Neural cell (in vitro differentiated cells): Measurements from ENCODE around the gene SLC25A15. TPM values are rescaled to one million over a fixed set of nuclear protein-coding genes. Genes with fewer than 3 reads are reported as not detected.

Source experiments
- H2AFZ ChIP-seq: fragments of 200-600, 300-800 bp; sonication (generic), shearing (Covaris generic); 2 replicates; pipeline ENCODE4 v1.6.0; 2014; ENCODE audit warnings: low read depth, mild to moderate bottlenecking, antibody characterized with exemption, low read length, moderate library complexity
- H3F3A ChIP-seq: fragments of 200-600 bp; shearing (Covaris generic); 2 replicates; pipeline ENCODE4 v1.6.1; 2016; ENCODE audit warnings: mild to moderate bottlenecking, moderate library complexity, mixed read lengths, antibody characterized with exemption, low read length; ENCODE audit not compliant: insufficient read depth, poor library complexity, severe bottlenecking
- H3K27ac ChIP-seq: fragments of 200-600, 300-800 bp; sonication (generic), shearing (Covaris generic); 2 replicates; pipeline ENCODE4 v1.5.1; 2014; ENCODE audit warnings: mild to moderate bottlenecking, low read length, moderate library complexity
- H3K27me3 ChIP-seq: fragments of 300-800, 200-600 bp; sonication (generic), shearing (Covaris generic); 2 replicates; pipeline ENCODE4 v1.6.0; 2014; ENCODE audit warnings: mild to moderate bottlenecking, low read depth, low read length, moderate library complexity; ENCODE audit not compliant: insufficient read depth
- H3K36me3 ChIP-seq: fragments of 300-800, 200-600 bp; sonication (generic), shearing (Covaris generic); 2 replicates; pipeline ENCODE4 v1.5.1; 2014; ENCODE audit warnings: mild to moderate bottlenecking, antibody characterized with exemption, low read length, moderate library complexity; ENCODE audit not compliant: insufficient read depth
- H3K4me2 ChIP-seq: fragments of 300-800, 200-600 bp; sonication (generic), shearing (Covaris generic); 2 replicates; pipeline ENCODE4 v1.6.0; 2014; ENCODE audit warnings: mild to moderate bottlenecking, low read length
- H3K4me3 ChIP-seq: fragments of 300-800, 200-600 bp; sonication (generic), shearing (Covaris generic); 2 replicates; pipeline ENCODE4 v1.5.1; 2014; ENCODE audit warnings: mild to moderate bottlenecking, low read length, moderate library complexity
- H3K79me2 ChIP-seq: fragments of 200-600 bp; shearing (Covaris generic); replicated peaks from 2 replicates; pipeline ENCODE4 v1.6.0; 2014; ENCODE audit warnings: mild to moderate bottlenecking, low read length, moderate library complexity; ENCODE audit not compliant: insufficient read depth
- H3K9ac ChIP-seq: fragments of 300-800, 200-600 bp; sonication (generic), shearing (Covaris generic); 2 replicates; pipeline ENCODE4 v1.6.1; 2016; ENCODE audit warnings: mild to moderate bottlenecking, low read length, mixed read lengths
- H3K9me2 ChIP-seq: fragments of 200-600 bp; shearing (Covaris generic); 2 replicates; pipeline ENCODE4 v1.6.1; 2016; ENCODE audit warnings: mild to moderate bottlenecking, low read length, mixed read lengths; ENCODE audit not compliant: insufficient read depth
- H3K9me3 ChIP-seq: fragments of 200-600, 300-800 bp; sonication (generic), shearing (Covaris generic); 2 replicates; pipeline ENCODE4 v1.6.1; 2016; ENCODE audit warnings: mild to moderate bottlenecking, mixed run types, low read length, moderate library complexity, mixed read lengths
- H4K20me1 ChIP-seq: fragments of 200-600 bp; shearing (Covaris generic); 2 replicates; pipeline ENCODE4 v1.6.1; 2016; ENCODE audit warnings: mild to moderate bottlenecking, mixed run types; ENCODE audit not compliant: insufficient read depth
- EP300 ChIP-seq: fragments of 450-650 bp; conservative IDR thresholded peaks from 2 replicates; pipeline ENCODE4 v1.6.1; 2014; ENCODE audit warnings: antibody characterized with exemption, mild to moderate bottlenecking, moderate library complexity; ENCODE audit not compliant: poor library complexity, severe bottlenecking
- EZH2 ChIP-seq: fragments of 200-600, 300-800 bp; shearing (Covaris generic), sonication (generic); IDR thresholded peaks from 2 replicates; pipeline ENCODE4 v1.6.1; 2014; ENCODE audit warnings: antibody characterized with exemption, low read length, borderline replicate concordance, mild to moderate bottlenecking; ENCODE audit not compliant: insufficient read depth, poor library complexity, severe bottlenecking
- MXI1 ChIP-seq: fragments of 450-650 bp; conservative IDR thresholded peaks from 2 replicates; pipeline ENCODE4 v1.6.1; 2014; ENCODE audit warnings: antibody characterized with exemption, mild to moderate bottlenecking; ENCODE audit not compliant: poor library complexity, severe bottlenecking
- POLR2AphosphoS5 ChIP-seq: IDR thresholded peaks from 2 replicates; pipeline ENCODE4 v1.6.1; 2012
- RAD21 ChIP-seq: fragments of 450-650 bp; conservative IDR thresholded peaks from 2 replicates; pipeline ENCODE4 v1.6.1; 2014; ENCODE audit warnings: antibody characterized with exemption, mild to moderate bottlenecking, moderate library complexity
- REST ChIP-seq: IDR thresholded peaks from 2 replicates; pipeline ENCODE4 v1.6.1; 2012; ENCODE audit warnings: borderline replicate concordance
- SMC3 ChIP-seq: fragments of 450-650 bp; conservative IDR thresholded peaks from 2 replicates; pipeline ENCODE4 v1.6.1; 2014; ENCODE audit warnings: antibody characterized with exemption, mild to moderate bottlenecking, moderate library complexity; ENCODE audit not compliant: poor library complexity
- TAF1 ChIP-seq: IDR thresholded peaks from 2 replicates; pipeline ENCODE4 v1.6.1; 2012; ENCODE audit warnings: low read depth
- polyA minus RNA-seq: library from RNA; depleted of rRNA, polyadenylated mRNA; stranded (reverse); fragments of >200 nt; gene quantifications from 2 replicates; pipeline ENCODE4 v1.2.3, GENCODE V29; 2014
- polyA plus RNA-seq: library from polyadenylated mRNA; depleted of rRNA; stranded (reverse); fragments of >200 nt; gene quantifications from 2 replicates; pipeline ENCODE4 v1.2.3, GENCODE V29; 2014
- TF ChIP-seq, protein P1 (sequence below): fragments of 450-650 bp; IDR thresholded peaks from 2 replicates; pipeline ENCODE4 v1.5.1; 2014; ENCODE audit warnings: antibody characterized with exemption, mild to moderate bottlenecking, moderate library complexity; ENCODE audit not compliant: poor library complexity, severe bottlenecking

The SLC25A15 gene
- polyA plus RNA-seq (23.4 and 23.6 TPM in 2 replicates), polyA minus RNA-seq (40.7 and 41.9 TPM in 2 replicates)

- no peak for TF ChIP-seq REST
- TF ChIP-seq, protein P1, sequence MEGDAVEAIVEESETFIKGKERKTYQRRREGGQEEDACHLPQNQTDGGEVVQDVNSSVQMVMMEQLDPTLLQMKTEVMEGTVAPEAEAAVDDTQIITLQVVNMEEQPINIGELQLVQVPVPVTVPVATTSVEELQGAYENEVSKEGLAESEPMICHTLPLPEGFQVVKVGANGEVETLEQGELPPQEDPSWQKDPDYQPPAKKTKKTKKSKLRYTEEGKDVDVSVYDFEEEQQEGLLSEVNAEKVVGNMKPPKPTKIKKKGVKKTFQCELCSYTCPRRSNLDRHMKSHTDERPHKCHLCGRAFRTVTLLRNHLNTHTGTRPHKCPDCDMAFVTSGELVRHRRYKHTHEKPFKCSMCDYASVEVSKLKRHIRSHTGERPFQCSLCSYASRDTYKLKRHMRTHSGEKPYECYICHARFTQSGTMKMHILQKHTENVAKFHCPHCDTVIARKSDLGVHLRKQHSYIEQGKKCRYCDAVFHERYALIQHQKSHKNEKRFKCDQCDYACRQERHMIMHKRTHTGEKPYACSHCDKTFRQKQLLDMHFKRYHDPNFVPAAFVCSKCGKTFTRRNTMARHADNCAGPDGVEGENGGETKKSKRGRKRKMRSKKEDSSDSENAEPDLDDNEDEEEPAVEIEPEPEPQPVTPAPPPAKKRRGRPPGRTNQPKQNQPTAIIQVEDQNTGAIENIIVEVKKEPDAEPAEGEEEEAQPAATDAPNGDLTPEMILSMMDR: peak; percentile 65
- TF ChIP-seq POLR2AphosphoS5: peak; percentile 38
- TF ChIP-seq EZH2: no peak
- peak; percentile 45 for TF ChIP-seq RAD21
- peak; percentile 40 for TF ChIP-seq SMC3
- TF ChIP-seq MXI1: peak; percentile 81
- no peak for TF ChIP-seq TAF1
- no peak for TF ChIP-seq EP300
- Histone ChIP-seq H4K20me1 (no peaks in the 10 kb centered on the region), H3K4me2 (peak within 1 kb of the TSS; percentile 78), H3K79me2 (no peaks in the 10 kb centered on the region), H3K36me3 (no peaks in the 10 kb centered on the region), H3K27ac (no peak within 1 kb of the TSS), H3F3A (no peaks in the 10 kb centered on the region), H3K4me3 (peak within 1 kb of the TSS; percentile 84), H3K9me2 (no peaks in the 10 kb centered on the region), H3K9me3 (no peaks in the 10 kb centered on the region), H2AFZ (peak within 1 kb of the TSS; percentile 60), H3K27me3 (no peaks in the 10 kb centered on the region), H3K9ac (peak within 1 kb of the TSS; percentile 66)
These were observed at the start of gene SLC25A15 for GRCh38 chr13:40789275-40790153. SLC25A15 (plus strand) TSS chr13:40789611; CDS start chr13:40793227, 3,616 bp downstream.

GRCh38 chr13:40749327-40749726 lies 40.1 kb upstream of the SLC25A15 start:
- Histone ChIP-seq H3K4me2 (no peak overlapping the region), H3K9me3 (no peaks in the 10 kb centered on the region), H3K27me3 (no peaks in the 10 kb centered on the region), H3K27ac (no peak overlapping the region), H3F3A (no peaks in the 10 kb centered on the region), H3K9me2 (no peaks in the 10 kb centered on the region), H4K20me1 (no peaks in the 10 kb centered on the region), H3K79me2 (no peaks in the 10 kb centered on the region), H2AFZ (no peak overlapping the region), H3K9ac (no peak overlapping the region), H3K4me3 (no peak overlapping the region), H3K36me3 (no peaks in the 10 kb centered on the region)
- no peak for TF ChIP-seq MXI1
